HepG2 (cell line): ENCODE data around the gene GNB3. TPM values are rescaled to one million over a fixed set of nuclear protein-coding genes. Genes with fewer than 3 reads are reported as not detected.
A peak's percentile ranks its signal among the peaks of the same experiment; 100 is the strongest.

ENCODE experiments used
- CENPT ChIP-seq: sonication (generic); formaldehyde crosslinking; IDR thresholded peaks from 2 replicates; pipeline ENCODE4 v1.8.0; 2022; ENCODE audit warnings: low read depth, mild to moderate bottlenecking, moderate library complexity, missing genetic modification reagents
- GABPA ChIP-seq, 2 experiments: IDR thresholded peaks; 2 replicates each; pipeline ENCODE4 v1.6.1; 2011 to 2016; ENCODE audit warnings: low read depth in 2 of 2, low read length in 1 of 2, missing biosample characterization in 1 of 2, missing genetic modification characterization in 1 of 2
- GLI4 ChIP-seq: sonication (generic); formaldehyde crosslinking; IDR thresholded peaks from 2 replicates; pipeline ENCODE4 v1.5.1; 2020; ENCODE audit warnings: missing genetic modification reagents, mild to moderate bottlenecking, moderate library complexity, borderline replicate concordance
- RBFOX2 ChIP-seq: fragments of 200-400 bp; formaldehyde crosslinking; IDR thresholded peaks from 2 replicates; pipeline ENCODE4 v1.6.1; 2017; ENCODE audit warnings: low read depth, mild to moderate bottlenecking, low read length
- SMC3 ChIP-seq: IDR thresholded peaks from 2 replicates; pipeline ENCODE4 v1.6.1; 2011; ENCODE audit warnings: low read length, improper control_type of control experiment
- SPEN ChIP-seq: sonication (generic); formaldehyde crosslinking; IDR thresholded peaks from 2 replicates; pipeline ENCODE4 v1.5.1; 2020; ENCODE audit warnings: low read depth, mild to moderate bottlenecking, missing genetic modification reagents
- TOE1 ChIP-seq: sonication (generic); formaldehyde crosslinking; IDR thresholded peaks from 2 replicates; pipeline ENCODE4 v1.4.0; 2020; ENCODE audit warnings: mild to moderate bottlenecking, missing genetic modification reagents
- ZFP1 ChIP-seq: IDR thresholded peaks from 2 replicates; pipeline ENCODE4 v1.6.1; 2016
- ZNF24 ChIP-seq: fragments of 450-650 bp; IDR thresholded peaks from 2 replicates; pipeline ENCODE4 v1.6.1; 2017; ENCODE audit warnings: antibody characterized with exemption, mild to moderate bottlenecking
- ZNF329 ChIP-seq: sonication (generic); formaldehyde crosslinking; IDR thresholded peaks from 2 replicates; pipeline ENCODE4 v1.9.0; 2021; ENCODE audit warnings: low read depth, mild to moderate bottlenecking, missing genetic modification reagents
- ZNF878 ChIP-seq: sonication (generic); formaldehyde crosslinking; IDR thresholded peaks from 2 replicates; pipeline ENCODE4 v1.8.1; 2023; ENCODE audit warnings: mild to moderate bottlenecking, missing genetic modification reagents, moderate library complexity
- polyA plus RNA-seq, 8 experiments: library from polyadenylated mRNA; depleted of rRNA in 3 of 8; stranded (reverse) in 7 of 8; unstranded in 1 of 8; fragments of >200 nt; fragmentation: Illumina TruSeq in 4 of 8; extraction: Trizol in 4 of 8; gene quantifications; 2 replicates each; pipeline versions ENCODE4 v1.2.1 to v1.2.3, GENCODE V29; 2011 to 2016; ENCODE audit warnings: low read depth in 4 of 8, missing spikeins in 1 of 8, mixed read lengths in 1 of 8; ENCODE audit not compliant: insufficient read depth in 1 of 8
- total RNA-seq, 5 experiments: library from RNA; depleted of rRNA; stranded (reverse); fragments of >200 nt; fragmentation: Illumina TruSeq; extraction: Trizol; gene quantifications; 2 replicates each; pipeline ENCODE4 v1.2.3, GENCODE V29; 2016; ENCODE audit warnings: low read depth in 1 of 5
- TF ChIP-seq, protein P1 (sequence below): IDR thresholded peaks from 2 replicates; pipeline ENCODE4 v1.6.1; 2016; ENCODE audit warnings: low read depth, borderline replicate concordance
- TF ChIP-seq, protein P2 (sequence below): sonication (generic); formaldehyde crosslinking; IDR thresholded peaks from 2 replicates; pipeline ENCODE4 v1.4.0; 2020; ENCODE audit warnings: missing genetic modification reagents, borderline replicate concordance
- TF ChIP-seq, protein P3 (sequence below): sonication (generic); formaldehyde crosslinking; IDR thresholded peaks from 2 replicates; pipeline ENCODE4 v1.4.0; 2020; ENCODE audit warnings: missing genetic modification reagents
- TF ChIP-seq, protein P4 (sequence below): sonication (generic); formaldehyde crosslinking; IDR thresholded peaks from 2 replicates; pipeline ENCODE4 v1.4.0; 2020; ENCODE audit warnings: missing genetic modification reagents, borderline replicate concordance
- TF ChIP-seq, protein P5 (sequence below): sonication (generic); formaldehyde crosslinking; IDR thresholded peaks from 2 replicates; pipeline ENCODE4 v1.4.0; 2020; ENCODE audit warnings: missing genetic modification reagents, mild to moderate bottlenecking, borderline replicate concordance

The GNB3 gene
- total and polyA plus RNA-seq, 2 of the 13 experiments (the other 11 are each of a cell fraction or from before 2014, with no cell fraction given) = 1.3 to 3.6 TPM

DNA sequence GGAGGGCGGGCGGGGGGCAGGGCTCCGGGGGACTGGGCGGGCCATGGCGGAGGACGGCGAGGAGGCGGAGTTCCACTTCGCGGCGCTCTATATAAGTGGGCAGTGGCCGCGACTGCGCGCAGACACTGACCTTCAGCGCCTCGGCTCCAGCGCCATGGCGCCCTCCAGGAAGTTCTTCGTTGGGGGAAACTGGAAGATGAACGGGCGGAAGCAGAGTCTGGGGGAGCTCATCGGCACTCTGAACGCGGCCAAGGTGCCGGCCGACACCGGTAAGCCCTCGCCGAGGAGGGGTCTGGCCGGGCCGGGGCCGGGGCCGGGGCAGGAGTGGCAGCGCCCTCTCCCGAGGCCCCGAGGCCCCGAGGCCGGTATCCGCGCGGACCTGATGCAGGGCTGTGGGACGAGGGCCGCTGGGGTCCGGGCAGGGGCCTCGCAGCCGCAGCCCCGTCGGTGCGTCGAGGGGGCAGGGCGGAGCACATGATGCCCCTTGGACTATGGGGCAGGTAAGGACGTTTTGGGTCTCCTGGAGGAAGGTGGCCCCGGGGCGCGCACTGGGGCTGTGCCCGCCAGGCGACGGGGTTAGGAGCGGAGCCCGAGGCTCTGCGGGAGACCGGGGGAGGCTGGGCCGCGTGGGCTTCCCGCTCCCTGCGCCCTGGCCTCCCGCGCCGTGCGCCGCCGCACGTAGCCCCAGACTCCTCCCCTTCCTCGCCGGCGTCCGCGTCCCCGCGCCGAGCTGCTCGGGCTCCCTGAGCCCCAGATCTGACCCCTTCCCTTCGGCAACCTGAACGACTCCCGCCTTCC is 26.9 kb downstream of the GNB3 start, which contains the start of gene TPI1 (continued):
- TF ChIP-seq, protein P1, sequence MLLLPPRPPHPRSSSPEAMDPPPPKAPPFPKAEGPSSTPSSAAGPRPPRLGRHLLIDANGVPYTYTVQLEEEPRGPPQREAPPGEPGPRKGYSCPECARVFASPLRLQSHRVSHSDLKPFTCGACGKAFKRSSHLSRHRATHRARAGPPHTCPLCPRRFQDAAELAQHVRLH = peak; percentile 85; the same call in 1 of the 2 replicates
- no peak; the same call in 1 of the 2 replicates for TF ChIP-seq SPEN (CRISPR knock-in tag)
- no peak for TF ChIP-seq ZFP1
- 0 out of 2 replicates have a peak, but pooled peaks have one; percentile 69 for TF ChIP-seq GLI4 (CRISPR knock-in tag)
- TF ChIP-seq, protein P2, sequence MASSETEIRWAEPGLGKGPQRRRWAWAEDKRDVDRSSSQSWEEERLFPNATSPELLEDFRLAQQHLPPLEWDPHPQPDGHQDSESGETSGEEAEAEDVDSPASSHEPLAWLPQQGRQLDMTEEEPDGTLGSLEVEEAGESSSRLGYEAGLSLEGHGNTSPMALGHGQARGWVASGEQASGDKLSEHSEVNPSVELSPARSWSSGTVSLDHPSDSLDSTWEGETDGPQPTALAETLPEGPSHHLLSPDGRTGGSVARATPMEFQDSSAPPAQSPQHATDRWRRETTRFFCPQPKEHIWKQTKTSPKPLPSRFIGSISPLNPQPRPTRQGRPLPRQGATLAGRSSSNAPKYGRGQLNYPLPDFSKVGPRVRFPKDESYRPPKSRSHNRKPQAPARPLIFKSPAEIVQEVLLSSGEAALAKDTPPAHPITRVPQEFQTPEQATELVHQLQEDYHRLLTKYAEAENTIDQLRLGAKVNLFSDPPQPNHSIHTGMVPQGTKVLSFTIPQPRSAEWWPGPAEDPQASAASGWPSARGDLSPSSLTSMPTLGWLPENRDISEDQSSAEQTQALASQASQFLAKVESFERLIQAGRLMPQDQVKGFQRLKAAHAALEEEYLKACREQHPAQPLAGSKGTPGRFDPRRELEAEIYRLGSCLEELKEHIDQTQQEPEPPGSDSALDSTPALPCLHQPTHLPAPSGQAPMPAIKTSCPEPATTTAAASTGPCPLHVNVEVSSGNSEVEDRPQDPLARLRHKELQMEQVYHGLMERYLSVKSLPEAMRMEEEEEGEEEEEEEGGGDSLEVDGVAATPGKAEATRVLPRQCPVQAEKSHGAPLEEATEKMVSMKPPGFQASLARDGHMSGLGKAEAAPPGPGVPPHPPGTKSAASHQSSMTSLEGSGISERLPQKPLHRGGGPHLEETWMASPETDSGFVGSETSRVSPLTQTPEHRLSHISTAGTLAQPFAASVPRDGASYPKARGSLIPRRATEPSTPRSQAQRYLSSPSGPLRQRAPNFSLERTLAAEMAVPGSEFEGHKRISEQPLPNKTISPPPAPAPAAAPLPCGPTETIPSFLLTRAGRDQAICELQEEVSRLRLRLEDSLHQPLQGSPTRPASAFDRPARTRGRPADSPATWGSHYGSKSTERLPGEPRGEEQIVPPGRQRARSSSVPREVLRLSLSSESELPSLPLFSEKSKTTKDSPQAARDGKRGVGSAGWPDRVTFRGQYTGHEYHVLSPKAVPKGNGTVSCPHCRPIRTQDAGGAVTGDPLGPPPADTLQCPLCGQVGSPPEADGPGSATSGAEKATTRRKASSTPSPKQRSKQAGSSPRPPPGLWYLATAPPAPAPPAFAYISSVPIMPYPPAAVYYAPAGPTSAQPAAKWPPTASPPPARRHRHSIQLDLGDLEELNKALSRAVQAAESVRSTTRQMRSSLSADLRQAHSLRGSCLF = no peak
- no peak for TF ChIP-seq ZNF24
- TF ChIP-seq, protein P3, sequence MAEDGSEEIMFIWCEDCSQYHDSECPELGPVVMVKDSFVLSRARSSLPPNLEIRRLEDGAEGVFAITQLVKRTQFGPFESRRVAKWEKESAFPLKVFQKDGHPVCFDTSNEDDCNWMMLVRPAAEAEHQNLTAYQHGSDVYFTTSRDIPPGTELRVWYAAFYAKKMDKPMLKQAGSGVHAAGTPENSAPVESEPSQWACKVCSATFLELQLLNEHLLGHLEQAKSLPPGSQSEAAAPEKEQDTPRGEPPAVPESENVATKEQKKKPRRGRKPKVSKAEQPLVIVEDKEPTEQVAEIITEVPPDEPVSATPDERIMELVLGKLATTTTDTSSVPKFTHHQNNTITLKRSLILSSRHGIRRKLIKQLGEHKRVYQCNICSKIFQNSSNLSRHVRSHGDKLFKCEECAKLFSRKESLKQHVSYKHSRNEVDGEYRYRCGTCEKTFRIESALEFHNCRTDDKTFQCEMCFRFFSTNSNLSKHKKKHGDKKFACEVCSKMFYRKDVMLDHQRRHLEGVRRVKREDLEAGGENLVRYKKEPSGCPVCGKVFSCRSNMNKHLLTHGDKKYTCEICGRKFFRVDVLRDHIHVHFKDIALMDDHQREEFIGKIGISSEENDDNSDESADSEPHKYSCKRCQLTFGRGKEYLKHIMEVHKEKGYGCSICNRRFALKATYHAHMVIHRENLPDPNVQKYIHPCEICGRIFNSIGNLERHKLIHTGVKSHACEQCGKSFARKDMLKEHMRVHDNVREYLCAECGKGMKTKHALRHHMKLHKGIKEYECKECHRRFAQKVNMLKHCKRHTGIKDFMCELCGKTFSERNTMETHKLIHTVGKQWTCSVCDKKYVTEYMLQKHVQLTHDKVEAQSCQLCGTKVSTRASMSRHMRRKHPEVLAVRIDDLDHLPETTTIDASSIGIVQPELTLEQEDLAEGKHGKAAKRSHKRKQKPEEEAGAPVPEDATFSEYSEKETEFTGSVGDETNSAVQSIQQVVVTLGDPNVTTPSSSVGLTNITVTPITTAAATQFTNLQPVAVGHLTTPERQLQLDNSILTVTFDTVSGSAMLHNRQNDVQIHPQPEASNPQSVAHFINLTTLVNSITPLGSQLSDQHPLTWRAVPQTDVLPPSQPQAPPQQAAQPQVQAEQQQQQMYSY (CRISPR knock-in tag) = 0 out of 2 replicates have a peak, but pooled peaks have one; percentile 18
- TF ChIP-seq, protein P4, sequence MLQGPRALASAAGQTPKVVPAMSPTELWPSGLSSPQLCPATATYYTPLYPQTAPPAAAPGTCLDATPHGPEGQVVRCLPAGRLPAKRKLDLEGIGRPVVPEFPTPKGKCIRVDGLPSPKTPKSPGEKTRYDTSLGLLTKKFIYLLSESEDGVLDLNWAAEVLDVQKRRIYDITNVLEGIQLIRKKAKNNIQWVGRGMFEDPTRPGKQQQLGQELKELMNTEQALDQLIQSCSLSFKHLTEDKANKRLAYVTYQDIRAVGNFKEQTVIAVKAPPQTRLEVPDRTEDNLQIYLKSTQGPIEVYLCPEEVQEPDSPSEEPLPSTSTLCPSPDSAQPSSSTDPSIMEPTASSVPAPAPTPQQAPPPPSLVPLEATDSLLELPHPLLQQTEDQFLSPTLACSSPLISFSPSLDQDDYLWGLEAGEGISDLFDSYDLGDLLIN (CRISPR knock-in tag) = no peak
- TF ChIP-seq, protein P5, sequence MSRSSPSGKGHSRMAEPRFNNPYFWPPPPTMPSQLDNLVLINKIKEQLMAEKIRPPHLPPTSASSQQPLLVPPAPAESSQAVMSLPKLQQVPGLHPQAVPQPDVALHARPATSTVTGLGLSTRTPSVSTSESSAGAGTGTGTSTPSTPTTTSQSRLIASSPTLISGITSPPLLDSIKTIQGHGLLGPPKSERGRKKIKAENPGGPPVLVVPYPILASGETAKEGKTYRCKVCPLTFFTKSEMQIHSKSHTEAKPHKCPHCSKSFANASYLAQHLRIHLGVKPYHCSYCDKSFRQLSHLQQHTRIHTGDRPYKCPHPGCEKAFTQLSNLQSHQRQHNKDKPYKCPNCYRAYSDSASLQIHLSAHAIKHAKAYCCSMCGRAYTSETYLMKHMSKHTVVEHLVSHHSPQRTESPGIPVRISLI (CRISPR knock-in tag) = no peak
- TF ChIP-seq GABPA (IDR thresholded peaks at IDR 0.05; ENCODE audit: low read depth, low read length) = no peak
- TF ChIP-seq GABPA (CRISPR knock-in tag; IDR thresholded peaks at IDR 0.05; ENCODE audit: low read depth) = no peak
- peak; percentile 35; the same call in 1 of the 2 replicates for TF ChIP-seq ZNF878 (CRISPR knock-in tag)
- TF ChIP-seq SMC3 = no peak
- TF ChIP-seq RBFOX2 = peak; percentile 95
- no peak for TF ChIP-seq CENPT (CRISPR knock-in tag)
- TF ChIP-seq TOE1 (CRISPR knock-in tag) = no peak
- TF ChIP-seq ZNF329 (CRISPR knock-in tag) = 0 out of 2 replicates have a peak, but pooled peaks have one; percentile 30
